Islet precursor cell (in vitro differentiated cells): ENCODE results near the gene LHX5.
A peak's percentile ranks its signal among the peaks of the same experiment; 100 is the strongest.

ENCODE experiments used
- DNase-seq: peaks from one replicate; pipeline ENCODE4 v3.0.0-alpha.2; 2018

Gene LHX5

GRCh38 chr12:113438523-113439300, 33.0 kb downstream of the LHX5 start:
- no peak for DNase-seq

- DNase-seq = no peak
These were observed 34.0 kb downstream of the LHX5 start for GRCh38 chr12:113437729-113438100.

GRCh38 chr12:113436993-113437728, 34.5 kb downstream of the LHX5 start:
- no peak for DNase-seq

GRCh38 chr12:113436586-113436985, 35.1 kb downstream of the LHX5 start:
- no peak for DNase-seq

GRCh38 chr12:113435367-113435766, 36.3 kb downstream of the LHX5 start:
- no peak for DNase-seq

- DNase-seq = no peak
These were observed 38.7 kb downstream of the LHX5 start for GRCh38 chr12:113432986-113433385.

GRCh38 chr12:113428482-113428881, 43.2 kb downstream of the LHX5 start:
- DNase-seq = no peak

- DNase-seq = no peak
These were observed 43.8 kb downstream of the LHX5 start for GRCh38 chr12:113427882-113428281.

- no peak for DNase-seq
These were observed 45.7 kb downstream of the LHX5 start for GRCh38 chr12:113425960-113426453.

- peak; percentile 89 for DNase-seq
These were observed 46.5 kb downstream of the LHX5 start for GRCh38 chr12:113424915-113425823.

- DNase-seq = no peak
These were observed 47.2 kb downstream of the LHX5 start for GRCh38 chr12:113424456-113424855.

GRCh38 chr12:113422886-113423669, 48.6 kb downstream of the LHX5 start:
- DNase-seq = no peak

- peak; percentile 98 for DNase-seq
These were observed 49.4 kb downstream of the LHX5 start, which contains the start of gene SDSL for GRCh38 chr12:113422030-113422885. TSS of gene SDSL (plus strand) at chr12:113422380. CDS start at chr12:113427983, 5,603 bp downstream.

- DNase-seq = no peak
These were observed 50.6 kb downstream of the LHX5 start for GRCh38 chr12:113420996-113421595.

GRCh38 chr12:113418213-113418879, 53.3 kb downstream of the LHX5 start:
- DNase-seq = no peak

- no peak for DNase-seq
These were observed 55.4 kb downstream of the LHX5 start for GRCh38 chr12:113416091-113416754.

- no peak for DNase-seq
These were observed 57.1 kb downstream of the LHX5 start for GRCh38 chr12:113414519-113415038.

GRCh38 chr12:113413488-113413939, 58.2 kb downstream of the LHX5 start:
- no peak for DNase-seq
